Stimulated activated CD4-positive, alpha-beta T cell treated with anti-CD3 and anti-CD28 coated beads, Interleukin-1b, Interleukin-23, amount 100 ng/mL, for 48 hours (primary cell): ENCODE results near the gene ADGRG1.

ENCODE experiments used
- DNase-seq: peaks from one replicate; pipeline ENCODE4 v3.0.0-alpha.2; 2020

ADGRG1 gene

DNA sequence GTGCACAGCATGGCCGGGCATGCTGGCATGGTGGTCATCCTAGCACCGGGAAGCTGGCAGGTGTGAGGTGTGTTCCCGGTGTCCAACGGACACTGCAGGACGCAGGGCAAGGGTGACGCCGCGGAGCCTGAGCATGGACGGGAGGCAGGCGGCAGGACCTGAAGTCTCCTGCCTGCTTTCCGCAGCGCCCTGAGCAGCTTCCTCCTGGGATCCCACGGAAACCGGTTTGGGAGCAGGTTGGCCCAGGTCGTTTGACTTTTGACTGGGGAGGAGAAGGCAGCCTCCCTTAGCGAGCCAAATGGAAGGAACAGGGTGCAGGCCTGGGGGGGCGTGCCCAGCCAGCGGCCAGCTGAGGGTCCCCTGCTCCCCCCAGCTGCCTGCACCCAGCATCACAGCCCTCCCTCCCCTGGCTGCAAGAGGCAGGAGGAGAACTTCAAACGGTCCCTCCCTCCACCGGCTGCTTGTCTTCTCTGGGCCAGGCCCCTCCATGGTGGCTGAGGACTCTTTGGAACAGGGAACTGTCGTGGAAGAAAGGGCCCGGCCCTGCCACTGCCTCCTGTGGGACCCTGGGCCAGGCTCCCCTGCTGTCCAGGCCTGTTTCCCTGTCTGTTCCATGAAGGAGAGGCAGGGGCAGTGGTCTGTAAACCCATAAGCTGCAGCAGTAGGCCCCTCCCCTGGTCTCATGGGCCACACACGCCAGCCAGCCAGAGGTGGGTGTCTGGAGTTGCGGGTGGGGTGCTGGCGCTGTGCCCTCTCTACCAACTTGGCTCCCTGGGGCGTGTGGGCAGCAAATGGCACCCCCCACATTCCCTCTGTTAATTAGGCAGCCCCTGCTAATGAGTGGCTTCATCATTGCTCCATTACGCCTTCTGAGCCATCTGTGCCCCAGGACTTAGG lies 7.8 kb upstream of the ADGRG1 start:
- DNase-seq: no peak

DNA sequence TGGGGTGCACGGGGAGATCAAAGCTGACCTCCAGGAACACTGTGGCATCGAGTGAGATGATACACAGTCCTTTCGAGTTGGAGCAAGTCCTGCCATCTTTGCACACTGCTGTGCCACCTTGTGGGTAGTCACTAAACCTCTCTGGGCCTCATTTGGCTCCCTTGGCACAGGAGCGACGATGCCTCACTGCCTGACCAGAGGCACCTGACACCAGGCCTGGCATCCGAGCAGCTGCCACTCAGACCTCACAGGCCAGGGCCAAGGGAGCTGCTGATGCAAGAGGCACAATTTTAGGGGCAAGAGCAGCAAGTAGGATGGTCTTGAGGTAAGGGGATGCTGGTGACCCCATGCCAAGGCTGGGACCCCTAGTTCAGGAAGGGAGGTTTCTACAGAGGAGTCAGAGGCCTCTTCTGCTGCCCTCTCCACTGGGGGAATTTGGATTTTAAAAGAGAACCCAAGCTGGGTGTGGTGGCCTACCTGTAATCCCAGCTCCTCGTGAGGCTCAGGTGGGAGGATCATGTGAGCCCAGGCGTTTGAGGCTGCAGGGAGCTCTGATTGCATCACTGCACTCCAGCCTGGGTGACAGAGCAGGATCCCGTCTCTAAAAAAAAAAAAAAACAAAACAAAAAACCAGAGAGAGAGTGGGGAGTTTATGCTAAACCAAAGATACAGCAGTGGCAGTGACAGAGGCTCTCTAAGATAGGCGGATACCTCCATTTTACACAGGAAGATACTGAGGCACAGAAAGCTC lies 6.7 kb upstream of the ADGRG1 start:
- no peak for DNase-seq

DNA sequence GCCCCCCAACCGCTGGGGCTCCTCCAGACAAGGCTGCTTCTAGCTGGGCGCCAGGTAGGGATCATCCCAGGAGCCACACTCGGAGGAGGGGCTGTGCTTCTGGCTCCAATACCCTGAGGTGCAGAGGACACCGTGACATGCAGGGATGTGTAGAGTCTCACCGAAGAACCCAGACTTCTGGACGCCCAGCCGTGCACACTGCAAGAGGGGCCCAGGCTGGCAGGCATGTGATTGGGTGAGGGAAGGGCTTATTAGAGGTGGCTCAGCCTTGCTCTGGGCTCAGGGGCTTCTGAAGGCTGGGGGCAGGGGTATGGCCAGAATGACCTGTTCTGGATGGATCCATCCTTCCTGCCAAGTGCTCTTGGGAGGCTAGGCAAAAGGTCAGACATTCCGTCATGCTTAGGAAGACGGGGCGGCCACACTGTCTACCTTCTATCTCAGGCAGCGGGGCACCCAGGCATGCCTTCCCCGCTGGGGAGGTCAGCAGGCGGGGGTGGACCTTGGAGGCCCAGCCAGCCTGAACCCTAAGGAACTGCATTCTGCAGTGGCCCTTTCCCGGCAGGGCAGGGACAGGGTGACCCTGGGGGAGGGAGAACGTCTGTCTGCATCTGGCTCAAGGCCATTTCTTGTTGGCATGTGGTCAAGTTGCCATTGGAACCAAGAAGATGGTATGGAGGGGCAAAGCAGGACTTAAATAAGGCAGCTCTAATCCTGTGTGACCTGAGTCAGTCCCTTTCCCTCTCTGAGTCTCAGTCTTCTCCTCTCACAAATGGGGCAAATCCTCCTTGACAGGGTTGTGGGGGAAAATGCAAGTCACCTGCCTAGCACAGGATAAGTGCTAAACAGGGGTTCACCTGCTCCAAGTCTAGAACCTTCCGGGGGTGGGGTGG lies 5.8 kb upstream of the ADGRG1 start:
- DNase-seq: no peak

DNA sequence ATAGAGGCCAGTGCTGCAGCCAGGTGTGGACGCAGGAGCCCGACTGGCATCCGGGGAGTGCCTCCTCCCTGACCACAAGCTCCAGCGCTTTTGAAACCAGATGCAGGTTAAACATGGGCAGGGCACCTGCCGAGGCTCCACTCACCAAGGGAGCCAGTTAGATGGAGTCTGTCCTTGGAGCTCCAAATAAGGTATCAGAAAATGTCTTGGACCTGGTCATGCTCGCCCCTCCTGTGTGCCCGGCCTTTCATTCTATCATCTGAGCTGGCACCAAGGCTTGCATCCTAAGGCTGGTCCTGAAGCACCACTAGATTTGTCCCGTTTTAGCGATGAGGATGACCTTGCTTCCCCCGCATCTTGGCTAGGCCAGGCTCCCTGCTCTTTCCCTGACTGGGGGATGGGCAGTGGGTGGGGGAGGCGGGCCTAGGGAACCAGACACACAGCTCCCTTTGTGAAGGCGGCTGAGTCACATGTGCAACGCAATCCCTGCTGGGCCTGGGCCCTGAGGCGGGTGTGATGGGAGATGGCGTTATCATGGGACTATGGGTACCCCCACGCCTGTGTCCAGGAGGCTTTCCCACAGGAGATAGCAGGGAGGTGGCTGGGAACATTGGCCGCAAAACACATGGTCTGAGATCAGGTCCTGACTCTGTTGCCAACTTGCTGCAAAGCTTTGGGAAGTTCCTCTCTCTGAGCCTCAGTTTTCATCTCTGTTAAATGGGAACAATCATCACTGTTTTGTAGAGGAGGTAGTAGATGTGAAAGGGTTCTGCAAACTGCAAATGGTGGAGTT lies 5.0 kb upstream of the ADGRG1 start:
- DNase-seq: no peak

DNA sequence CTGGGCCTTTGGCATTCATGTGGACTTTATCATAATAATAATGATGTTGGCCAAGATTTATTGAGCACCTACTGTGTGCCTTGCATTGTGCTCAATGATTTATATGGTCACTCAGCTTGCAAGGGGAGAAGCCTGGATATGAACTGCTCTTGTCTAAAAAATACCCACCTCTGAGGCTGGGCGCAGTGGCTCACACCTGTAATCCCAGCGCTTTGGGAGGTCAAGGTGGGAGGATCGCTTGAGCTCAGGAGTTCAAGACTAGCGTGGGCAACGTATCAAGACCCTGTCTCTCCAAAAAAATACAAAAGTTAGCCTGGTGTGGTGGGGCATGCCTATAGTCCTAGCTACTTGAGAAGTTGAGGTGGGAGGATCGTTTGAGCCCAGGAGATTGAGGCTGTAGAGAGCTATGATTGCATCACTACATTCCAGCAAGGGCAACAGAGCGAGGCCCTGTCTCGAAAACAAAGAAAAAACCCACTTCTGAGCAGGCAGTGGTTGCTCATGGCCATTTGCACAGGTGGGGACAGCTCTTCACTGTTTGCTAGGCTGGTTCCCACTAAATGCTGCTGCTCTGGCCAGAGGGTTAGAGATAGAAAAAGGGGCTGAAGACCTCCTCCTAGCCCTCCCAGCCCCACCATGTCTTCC lies 4.3 kb upstream of the ADGRG1 start:
- no peak for DNase-seq

DNA sequence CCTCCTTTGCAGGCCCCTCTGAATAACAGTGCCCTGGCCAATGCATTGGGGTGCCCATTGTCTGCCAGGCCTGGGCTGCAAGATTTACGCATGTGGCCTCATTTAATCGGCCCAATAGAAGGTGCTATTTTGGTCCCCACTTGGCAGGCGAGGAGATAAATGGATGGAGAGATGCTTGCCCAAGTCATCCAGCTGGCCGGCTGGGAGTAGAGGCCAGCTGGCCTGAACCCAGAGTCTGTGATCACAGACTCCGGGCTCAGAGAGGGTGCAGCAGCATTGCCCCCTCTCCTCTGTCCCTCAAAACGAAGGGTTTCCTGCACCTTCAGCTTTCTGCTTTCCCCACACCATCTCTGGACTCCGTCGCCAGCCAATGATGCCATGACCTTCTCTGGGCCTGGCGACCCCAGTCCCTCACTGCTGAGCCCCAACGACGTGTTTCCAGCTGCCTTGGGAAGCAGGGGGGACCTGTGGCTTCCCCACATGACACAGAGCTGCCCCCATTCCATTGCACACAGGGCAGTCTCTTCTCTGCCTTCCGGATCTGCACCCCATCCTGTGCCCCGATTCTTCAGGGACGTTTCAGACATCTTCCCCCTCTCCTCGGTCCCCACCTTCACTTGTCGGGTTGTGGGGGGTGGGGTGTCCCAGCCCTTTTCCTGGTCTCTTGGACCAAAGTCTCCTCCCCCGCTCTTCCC lies 3.5 kb upstream of the ADGRG1 start:
- DNase-seq: no peak

DNA sequence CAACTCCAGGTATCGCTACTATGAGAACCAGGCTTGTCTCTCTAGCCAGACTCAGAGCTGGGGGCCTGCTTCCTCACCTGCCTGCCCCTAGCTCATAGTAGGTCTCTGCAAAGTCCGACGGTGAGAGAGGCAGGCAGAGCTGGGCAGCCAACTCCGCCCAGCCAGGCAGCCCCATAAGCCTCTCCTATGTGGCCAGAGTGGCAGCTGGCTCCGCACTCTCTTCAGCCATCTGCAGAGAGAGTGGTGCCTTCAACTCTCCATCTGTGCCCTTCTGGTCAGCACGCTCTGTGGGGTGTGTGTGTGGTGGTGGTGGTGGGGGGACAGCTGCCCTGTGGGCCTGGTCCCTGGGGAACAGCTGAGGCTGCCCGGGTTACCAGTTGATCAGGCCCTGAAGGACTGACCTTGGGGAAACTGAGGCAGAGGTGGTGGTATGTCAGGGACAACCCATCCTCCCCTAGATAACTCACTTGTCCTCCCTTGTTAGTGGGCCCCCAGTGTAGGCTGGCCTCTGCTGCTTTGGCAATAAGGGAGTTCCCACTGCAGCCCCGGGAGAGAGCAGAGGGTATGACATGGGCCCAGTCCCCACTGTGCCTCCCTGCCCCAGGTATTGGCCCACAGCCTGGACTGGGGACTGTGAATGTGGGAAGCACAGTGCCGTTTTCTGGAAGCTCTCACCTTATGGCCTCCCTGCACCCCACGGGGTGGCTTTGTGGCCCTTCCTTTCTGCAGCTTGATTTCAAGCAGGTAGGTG lies 1.8 kb upstream of the ADGRG1 start:
- no peak for DNase-seq

DNA sequence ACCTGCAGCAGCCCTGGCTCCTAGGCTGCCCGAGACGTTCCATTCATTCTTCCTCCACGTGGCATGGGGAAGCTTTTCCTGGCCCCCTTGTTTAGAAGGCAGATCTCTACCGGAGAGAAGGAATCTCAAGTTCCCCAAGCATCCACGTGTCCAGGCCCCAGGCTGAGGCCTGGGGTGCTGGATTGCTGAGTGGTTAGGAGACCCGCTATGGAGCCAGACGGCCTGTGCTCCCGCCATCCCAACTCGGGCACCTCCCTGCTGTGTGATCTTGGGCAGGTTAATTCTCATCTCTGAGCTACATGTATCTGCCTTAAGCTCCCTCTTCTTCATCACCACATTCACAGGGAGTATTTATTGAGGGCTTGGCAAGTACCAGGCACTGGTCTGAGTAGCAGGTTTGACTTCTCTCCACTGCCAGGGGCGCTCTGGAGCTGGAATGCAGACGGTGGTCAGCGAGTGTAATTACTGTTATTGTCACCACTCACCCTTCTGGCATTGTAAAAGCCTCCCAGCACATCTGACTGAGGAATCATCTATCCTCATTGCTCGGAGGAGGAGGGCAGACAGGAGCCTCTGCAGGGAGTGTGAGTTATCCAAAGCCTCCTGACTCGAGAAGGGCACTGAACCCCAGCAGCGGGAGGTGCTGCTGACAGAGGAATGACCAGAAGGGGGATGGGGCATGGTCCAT lies 1.1 kb upstream of the ADGRG1 start:
- DNase-seq: no peak

DNA sequence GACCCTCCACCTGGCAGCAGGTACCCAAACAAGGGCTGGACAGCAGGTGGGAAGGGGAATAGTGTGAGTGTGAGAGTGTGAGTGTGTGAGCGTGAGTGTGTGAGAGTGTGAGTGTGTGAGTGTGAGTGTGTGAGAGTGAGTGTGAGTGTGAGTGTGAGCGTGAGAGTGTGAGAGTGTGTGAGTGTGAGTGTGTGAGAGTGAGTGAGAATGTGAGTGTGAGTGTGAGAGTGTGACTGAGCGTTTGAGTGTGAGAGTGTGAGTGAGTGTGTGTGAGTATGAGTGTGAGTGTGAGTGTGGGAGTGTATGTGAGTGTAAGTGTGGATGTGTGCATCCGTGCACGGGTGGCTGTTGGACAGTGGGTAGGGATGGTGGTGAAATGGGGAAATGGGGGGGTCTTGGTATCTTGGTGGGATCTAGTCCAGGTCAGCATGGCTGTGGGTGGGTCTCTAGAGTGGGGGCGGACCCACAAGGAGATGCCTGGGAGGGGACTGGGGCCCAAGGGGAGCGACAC lies 408 bp downstream of the ADGRG1 start:
- no peak for DNase-seq

DNA sequence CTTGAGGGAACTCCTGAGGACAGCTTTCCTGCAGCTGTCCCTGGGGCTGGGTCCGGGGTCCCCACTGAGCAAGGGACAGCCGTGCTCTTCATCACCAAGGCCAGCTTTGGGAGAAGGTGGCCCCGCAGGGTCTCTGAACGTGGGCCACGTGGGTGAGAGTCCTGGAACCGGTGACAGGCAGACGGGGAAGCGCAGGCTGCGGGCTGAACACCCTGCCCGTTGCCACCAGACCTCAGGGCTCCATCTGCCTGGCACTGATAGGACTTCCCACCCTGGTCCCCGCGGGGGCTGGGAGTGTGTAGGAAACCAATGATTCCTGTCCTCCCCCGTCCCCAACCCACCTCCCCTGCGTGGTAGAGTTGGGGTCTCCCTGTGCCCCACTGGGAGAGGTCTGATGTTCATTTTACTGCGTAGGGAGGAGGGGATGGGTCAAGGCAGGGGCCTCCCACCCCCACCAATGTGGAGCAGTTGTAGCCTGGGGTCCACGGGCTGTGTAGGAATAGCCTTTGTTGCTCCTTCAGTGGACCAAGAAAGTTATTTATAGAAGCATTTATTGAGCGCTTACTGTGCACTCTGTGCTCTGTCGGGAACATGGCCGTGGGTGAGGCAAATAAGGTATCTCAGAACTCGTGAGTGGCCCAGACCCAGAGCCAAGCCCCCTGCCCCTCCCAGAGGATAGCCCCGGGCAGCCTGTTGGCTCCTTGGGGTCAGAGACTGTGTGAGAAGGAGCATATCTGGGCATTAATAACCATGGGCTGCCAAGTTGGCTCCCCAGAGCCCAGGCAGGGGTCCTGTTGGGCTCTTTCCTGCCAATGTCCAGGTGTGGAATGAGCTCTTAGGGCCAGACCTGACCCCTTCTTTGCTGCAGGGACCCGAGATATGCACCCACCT lies 1.3 kb downstream of the ADGRG1 start:
- no peak for DNase-seq

DNA sequence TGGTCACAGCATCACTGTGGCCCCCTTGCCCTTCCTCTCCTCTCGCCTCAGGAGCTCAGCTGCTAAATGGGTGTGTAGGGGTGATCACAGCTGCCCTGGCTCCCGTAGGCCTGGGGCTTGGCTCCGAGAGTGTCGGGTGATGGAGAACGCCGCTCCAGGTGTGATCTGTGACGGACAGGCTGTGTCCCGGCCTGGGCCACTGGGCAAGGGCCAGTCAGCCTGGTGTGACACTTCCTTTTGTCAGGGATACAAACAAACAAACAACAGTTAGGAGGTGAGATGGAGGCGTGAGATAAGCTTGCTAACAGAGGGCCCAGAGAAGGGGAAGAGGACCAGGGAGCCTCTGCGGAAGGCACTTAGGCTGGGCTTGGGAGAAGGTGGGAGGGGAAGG lies 2.0 kb downstream of the ADGRG1 start:
- no peak for DNase-seq

DNA sequence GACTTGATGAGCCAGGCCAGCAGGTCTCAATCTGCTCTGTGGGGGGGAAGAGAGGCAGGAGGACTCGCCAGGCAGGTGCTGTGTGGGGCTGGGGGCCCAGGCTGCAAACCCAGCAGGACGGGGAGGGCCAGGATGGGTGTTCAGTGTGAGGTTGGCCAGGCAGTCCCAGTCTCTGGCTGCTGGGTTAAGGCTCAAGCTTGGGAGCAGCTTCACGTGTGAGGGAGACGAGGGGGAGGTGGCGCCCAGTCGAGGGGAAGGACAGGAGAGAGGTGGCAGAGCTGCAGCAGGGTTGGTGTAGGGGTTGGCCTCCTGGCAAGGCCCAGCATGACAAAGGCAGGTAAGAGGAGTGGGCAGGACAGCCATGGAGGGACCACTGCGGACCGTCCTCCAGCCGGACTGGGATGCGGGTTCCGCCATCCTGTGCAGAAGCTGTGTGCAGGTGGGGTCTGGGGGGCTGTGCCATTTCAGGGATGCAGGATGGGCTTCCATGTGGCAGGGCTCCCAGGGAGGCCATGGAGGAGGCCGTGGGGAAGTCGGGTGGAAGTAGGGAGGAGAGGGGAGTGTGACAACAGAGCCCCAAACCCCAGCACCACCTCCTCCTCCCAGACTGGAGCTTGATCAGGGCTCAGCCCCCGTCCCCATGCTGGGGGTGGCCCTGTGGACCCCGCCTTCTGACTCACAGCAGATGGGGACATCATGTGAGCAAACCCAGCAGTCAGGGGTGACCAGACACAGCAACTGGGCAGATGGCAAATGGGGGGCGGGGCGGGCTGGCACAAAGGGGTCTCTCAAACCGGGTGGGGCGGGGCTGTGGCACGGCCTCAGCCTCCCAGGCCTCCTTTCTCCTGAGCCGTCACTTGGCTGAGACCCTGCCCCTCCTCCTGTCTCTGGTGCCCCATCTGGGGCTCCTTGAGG lies 2.8 kb downstream of the ADGRG1 start:
- no peak for DNase-seq

DNA sequence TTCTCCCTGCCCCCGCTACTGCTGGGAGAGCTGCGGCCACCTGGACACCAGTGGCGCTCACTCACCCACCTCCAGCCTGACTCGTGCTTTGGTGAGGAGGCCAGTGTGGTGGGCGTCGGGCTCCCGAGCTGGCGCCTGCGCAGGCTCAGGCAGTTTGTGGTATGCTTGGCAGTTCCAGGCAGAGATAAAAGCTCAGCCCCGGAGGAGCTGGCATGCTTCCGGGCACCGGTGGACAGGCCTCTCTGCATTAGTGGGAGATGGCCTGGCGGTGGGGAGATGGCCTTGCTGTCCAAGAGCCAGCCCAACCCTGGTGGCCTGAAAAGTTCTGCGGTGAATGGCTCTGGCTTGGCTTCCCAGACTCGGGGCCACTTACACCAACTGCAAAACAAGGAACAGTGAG lies 4.1 kb downstream of the ADGRG1 start:
- DNase-seq: no peak

DNA sequence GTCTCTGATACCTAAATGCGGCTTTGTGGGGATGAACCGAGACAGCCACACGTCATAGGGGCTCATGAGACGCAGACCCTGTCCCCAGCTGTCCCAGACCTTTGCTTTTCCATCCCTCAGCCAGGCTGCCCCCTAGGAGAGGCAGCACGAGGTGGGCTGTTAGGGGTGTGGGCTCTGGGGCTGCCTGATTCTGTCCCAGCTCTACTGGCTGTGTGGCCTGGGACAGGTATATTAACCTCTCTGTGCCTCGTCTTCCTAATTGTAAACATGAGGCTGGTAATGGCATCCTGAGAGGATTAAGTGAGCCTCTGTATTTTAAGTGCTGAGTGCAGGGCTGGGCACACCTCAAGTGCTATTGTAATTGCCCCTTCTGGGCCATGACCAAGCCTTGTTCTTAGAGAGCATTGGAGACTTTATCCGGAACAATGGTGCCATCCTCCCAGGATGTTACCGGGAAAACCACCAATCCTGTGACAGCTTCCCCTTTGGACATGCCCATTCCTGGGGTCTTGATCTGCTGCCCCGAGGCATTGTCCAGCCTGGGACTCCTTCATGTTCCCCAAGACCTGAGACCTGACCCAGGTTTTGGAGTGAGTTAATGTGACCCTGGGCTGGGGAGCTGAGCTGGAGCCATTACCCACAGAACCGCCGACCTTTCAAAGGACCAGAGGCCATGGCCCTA lies 5.1 kb downstream of the ADGRG1 start:
- DNase-seq: no peak

DNA sequence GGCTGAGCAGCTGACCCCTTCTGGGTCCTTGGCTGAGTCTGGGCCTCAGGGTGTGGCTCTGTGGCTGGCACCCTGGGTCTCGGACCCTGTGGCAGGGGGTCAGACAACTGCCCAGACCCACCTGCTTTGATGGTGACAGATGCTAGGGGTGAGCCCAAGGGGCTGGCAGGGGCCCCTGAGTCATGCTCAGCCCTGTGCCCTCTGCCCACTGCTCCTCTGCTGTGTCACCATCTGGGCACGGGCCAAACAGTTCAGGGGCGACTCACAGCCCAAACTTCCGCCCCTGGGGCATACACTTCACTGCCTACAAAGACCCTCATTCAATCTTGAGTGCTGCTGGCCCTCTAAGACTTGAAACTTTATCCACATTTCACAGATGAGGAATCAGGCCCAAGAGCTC lies 5.7 kb downstream of the ADGRG1 start:
- DNase-seq: no peak

DNA sequence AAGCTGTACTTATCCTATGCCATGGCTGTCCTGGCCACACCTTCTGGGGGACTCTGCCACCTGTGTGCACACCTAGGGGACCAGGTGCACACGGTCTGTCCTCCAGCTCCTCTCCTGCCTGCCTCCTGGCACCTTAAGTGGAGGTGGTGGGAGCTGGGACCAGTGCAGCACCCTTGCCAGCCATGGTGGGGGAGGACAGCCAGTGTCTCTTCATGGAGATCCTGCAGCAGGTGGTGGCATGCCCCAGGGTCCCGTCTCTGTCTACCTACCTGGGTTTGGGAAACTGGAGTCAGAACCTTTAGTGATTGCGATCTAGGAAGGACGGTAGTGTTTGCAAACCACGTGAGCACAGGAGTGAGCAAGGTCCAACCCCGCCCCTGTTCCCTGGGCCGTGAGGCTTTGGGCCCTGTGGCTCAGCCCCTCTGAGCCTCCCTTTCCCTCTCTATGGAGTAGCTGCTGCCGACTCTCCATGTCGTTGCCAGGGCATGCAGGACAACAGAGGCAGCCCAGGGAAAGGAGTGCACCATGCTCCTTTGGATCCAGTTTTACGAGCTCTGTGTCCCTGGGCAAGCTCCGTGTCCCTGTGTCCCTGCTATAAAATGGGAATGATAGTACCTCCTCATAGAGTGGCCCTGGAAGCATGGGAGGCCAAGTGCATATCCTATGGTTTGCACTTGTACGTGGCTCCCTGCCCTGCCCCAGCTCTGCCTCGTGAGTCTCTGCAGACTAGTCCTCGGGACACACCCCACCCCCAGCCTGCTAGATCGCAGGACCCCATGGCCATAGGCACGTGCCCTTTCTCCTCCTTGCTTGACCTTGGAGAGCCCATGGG lies 7.1 kb downstream of the ADGRG1 start:
- no peak for DNase-seq
